Natural killer cell (primary cell): ENCODE data around the gene TAAR5. TPM values are rescaled to one million over a fixed set of nuclear protein-coding genes. Genes with fewer than 3 reads are reported as not detected.

ENCODE experiments used
- ATAC-seq, 3 donors: fragments of 150-1000 bp in 2 of 3; fragments of 200-7000 bp in 1 of 3; cut with Tn5 transposase; 1 replicate in 1 of 3; 2 replicates in 2 of 3; pipeline ENCODE4 v1.10.0; 2021; ENCODE audit warnings: mild to moderate bottlenecking in 2 of 3, moderate library complexity in 2 of 3
- DNase-seq, 2 donors: peaks; one replicate each; pipeline versions ENCODE4 v3.0.0 to v3.0.0-alpha.2; 2013 to 2021; ENCODE audit warnings: mixed read lengths in 1 of 2
- H3K27ac ChIP-seq: one replicate; pipeline ENCODE4 v1.5.1; 2013; ENCODE audit warnings: mild to moderate bottlenecking, low read length
- H3K27me3 ChIP-seq: one replicate; pipeline ENCODE4 v1.6.1; 2013; ENCODE audit warnings: low read length; ENCODE audit not compliant: control insufficient read depth, insufficient read depth
- H3K36me3 ChIP-seq: one replicate; pipeline ENCODE4 v1.6.1; 2013; ENCODE audit warnings: low read length; ENCODE audit not compliant: control insufficient read depth, insufficient read depth
- H3K4me1 ChIP-seq: one replicate; pipeline ENCODE4 v1.6.1; 2013; ENCODE audit warnings: low read length; ENCODE audit not compliant: control insufficient read depth, insufficient read depth
- H3K4me3 ChIP-seq: one replicate; pipeline ENCODE4 v1.5.1; 2013; ENCODE audit warnings: low read length
- H3K9me3 ChIP-seq: one replicate; pipeline ENCODE4 v1.6.1; 2013; ENCODE audit warnings: low read length; ENCODE audit not compliant: control insufficient read depth, insufficient read depth
- H3K27ac Mint-ChIP-seq, 2 donors: one replicate each; pipeline ENCODE4 v1.8.0; 2022; ENCODE audit warnings: mild to moderate bottlenecking in 2 of 2, mixed read lengths in 2 of 2, moderate library complexity in 1 of 2
- H3K27me3 Mint-ChIP-seq, 2 donors: one replicate each; pipeline ENCODE4 v1.8.0; 2022; ENCODE audit warnings: low read depth in 2 of 2, mixed read lengths in 2 of 2
- H3K36me3 Mint-ChIP-seq: one replicate; pipeline ENCODE4 v1.8.0; 2022; ENCODE audit warnings: mixed read lengths
- H3K4me1 Mint-ChIP-seq, 2 donors: one replicate each; pipeline ENCODE4 v1.8.0; 2022; ENCODE audit warnings: mixed read lengths in 2 of 2
- H3K4me3 Mint-ChIP-seq: one replicate; pipeline ENCODE4 v1.8.0; 2022; ENCODE audit warnings: mild to moderate bottlenecking, moderate library complexity, mixed read lengths
- H3K9me3 Mint-ChIP-seq, 2 donors: one replicate each; pipeline ENCODE4 v1.8.0; 2022; ENCODE audit warnings: mixed read lengths in 2 of 2
- CTCF ChIP-seq: fragments of 200-600 bp; IDR thresholded peaks from one replicate; pipeline ENCODE4 v1.8.0; 2022; ENCODE audit warnings: antibody characterized with exemption
- WGBS: methylation state at CpG from one replicate; pipeline ENCODE4 v1.1.7; 2013; ENCODE audit warnings: missing lambda C conversion rate; ENCODE audit not compliant: insufficient coverage; 5-methylcytosine and 5-hydroxymethylcytosine counted together
- intact Hi-C: fragments of 100-400 bp; cut with micrococcal nuclease; formaldehyde crosslinking; loops from one replicate; pipeline ENCODE4 v1.14.2; 2022
- total RNA-seq, 4 donors: library from RNA; stranded (reverse); fragments of 120-200 nt in 1 of 4; gene quantifications; one replicate each; pipeline versions ENCODE4 v1.2.3 to v1.2.4, GENCODE V29; 2013 to 2022

The TAAR5 gene
- total RNA-seq, 3 donors from 2014 or later (not counting 1 experiment from before 2014, with no cell fraction given): not detected

GRCh38 chr6:132552372-132552771 lies 37.2 kb downstream of the TAAR5 start, which contains the start of gene TAAR8:
TSS of gene TAAR8 (plus strand) at chr6:132552672. CDS start at chr6:132552693, 21 bp downstream.
- Histone ChIP-seq H3K36me3 (no peaks in the 10 kb centered on the region), H3K9me3 (no peaks in the 10 kb centered on the region), H3K27ac (no peak within 1 kb of the TSS), H3K4me1 (no peaks in the 10 kb centered on the region), H3K4me3 (no peak within 1 kb of the TSS), H3K27me3 (peaks cover 2% of the 10 kb centered on the region)
- no CpG with 5 or more reads among the region's 2 CpGs for WGBS
- intact Hi-C loops: no loop called here
- H3K4me1 Mint-ChIP-seq: no peaks in the 10 kb centered on the region
- peaks cover 7 to 17% of the 10 kb centered on the region in 2 donors for H3K27me3 Mint-ChIP-seq
- no peak for TF ChIP-seq CTCF
- ATAC-seq (no peak), DNase-seq (no peak)
- no peaks in the 10 kb centered on the region for H3K9me3 Mint-ChIP-seq
- H3K36me3 Mint-ChIP-seq: no peaks in the 10 kb centered on the region
- H3K27ac Mint-ChIP-seq: no peak within 1 kb of the TSS
- H3K4me3 Mint-ChIP-seq: no peak within 1 kb of the TSS

GRCh38 chr6:132551214-132551613 lies 38.3 kb downstream of the TAAR5 start:
- no peaks in the 10 kb centered on the region for H3K4me1 ChIP-seq
- no peaks in the 10 kb centered on the region for H3K4me1 Mint-ChIP-seq
- ATAC-seq (no peak), DNase-seq (no peak)
- H3K27ac ChIP-seq: no peak overlapping the region
- intact Hi-C loops: no loop called here
- H3K4me3 ChIP-seq: no peak overlapping the region
- H3K9me3 Mint-ChIP-seq: no peaks in the 10 kb centered on the region
- H3K36me3 Mint-ChIP-seq: no peaks in the 10 kb centered on the region
- no peak overlapping the region for H3K4me3 Mint-ChIP-seq
- H3K27me3 ChIP-seq: no peaks in the 10 kb centered on the region
- peaks cover 7 to 17% of the 10 kb centered on the region in 2 donors for H3K27me3 Mint-ChIP-seq
- WGBS: 89% methylated on average over 4 of the region's 4 CpGs
- H3K36me3 ChIP-seq: no peaks in the 10 kb centered on the region
- no peak for TF ChIP-seq CTCF
- H3K27ac Mint-ChIP-seq: no peak overlapping the region
- no peaks in the 10 kb centered on the region for H3K9me3 ChIP-seq

GRCh38 chr6:132548746-132549463 lies 40.6 kb downstream of the TAAR5 start:
- intact Hi-C loops: no loop called here
- no peaks in the 10 kb centered on the region for H3K4me1 ChIP-seq
- no peaks in the 10 kb centered on the region for H3K36me3 ChIP-seq
- DNase-seq (no peak), ATAC-seq (no peak)
- H3K27ac ChIP-seq: no peak overlapping the region
- Mint-ChIP-seq H3K36me3 (no peaks in the 10 kb centered on the region), H3K4me1 (no peaks in the 10 kb centered on the region), H3K27ac (no peak overlapping the region), H3K27me3 (peaks cover 10 to 17% of the 10 kb centered on the region in 2 donors), H3K9me3 (no peaks in the 10 kb centered on the region), H3K4me3 (no peak overlapping the region)
- H3K27me3 ChIP-seq: peaks cover 3% of the 10 kb centered on the region
- 89% methylated on average over 4 of the region's 4 CpGs for WGBS
- H3K4me3 ChIP-seq: no peak overlapping the region
- H3K9me3 ChIP-seq: no peaks in the 10 kb centered on the region
- no peak for TF ChIP-seq CTCF

GRCh38 chr6:132544826-132545225 lies 44.7 kb downstream of the TAAR5 start:
- no peak for DNase-seq
- no peak for TF ChIP-seq CTCF
- Histone ChIP-seq H3K36me3 (no peaks in the 10 kb centered on the region), H3K4me3 (no peak overlapping the region), H3K27me3 (peaks cover 21% of the 10 kb centered on the region), H3K27ac (no peak overlapping the region), H3K9me3 (no peaks in the 10 kb centered on the region), H3K4me1 (no peaks in the 10 kb centered on the region)
- no peaks in the 10 kb centered on the region for H3K9me3 Mint-ChIP-seq
- no peak overlapping the region for H3K27ac Mint-ChIP-seq
- intact Hi-C loops: no loop called here
- H3K27me3 Mint-ChIP-seq: peaks cover 14 to 21% of the 10 kb centered on the region in 2 donors
- ATAC-seq: no peak
- no peak overlapping the region for H3K4me3 Mint-ChIP-seq
- H3K4me1 Mint-ChIP-seq: no peaks in the 10 kb centered on the region
- no peaks in the 10 kb centered on the region for H3K36me3 Mint-ChIP-seq
